NAMALWA (cell line): ENCODE measurements around the gene RAD9A.

Experiments
- DNase-seq: peaks from one replicate; pipeline ENCODE4 v3.0.0-alpha.2; 2015; ENCODE audit warnings: low spot score

Gene RAD9A

DNA sequence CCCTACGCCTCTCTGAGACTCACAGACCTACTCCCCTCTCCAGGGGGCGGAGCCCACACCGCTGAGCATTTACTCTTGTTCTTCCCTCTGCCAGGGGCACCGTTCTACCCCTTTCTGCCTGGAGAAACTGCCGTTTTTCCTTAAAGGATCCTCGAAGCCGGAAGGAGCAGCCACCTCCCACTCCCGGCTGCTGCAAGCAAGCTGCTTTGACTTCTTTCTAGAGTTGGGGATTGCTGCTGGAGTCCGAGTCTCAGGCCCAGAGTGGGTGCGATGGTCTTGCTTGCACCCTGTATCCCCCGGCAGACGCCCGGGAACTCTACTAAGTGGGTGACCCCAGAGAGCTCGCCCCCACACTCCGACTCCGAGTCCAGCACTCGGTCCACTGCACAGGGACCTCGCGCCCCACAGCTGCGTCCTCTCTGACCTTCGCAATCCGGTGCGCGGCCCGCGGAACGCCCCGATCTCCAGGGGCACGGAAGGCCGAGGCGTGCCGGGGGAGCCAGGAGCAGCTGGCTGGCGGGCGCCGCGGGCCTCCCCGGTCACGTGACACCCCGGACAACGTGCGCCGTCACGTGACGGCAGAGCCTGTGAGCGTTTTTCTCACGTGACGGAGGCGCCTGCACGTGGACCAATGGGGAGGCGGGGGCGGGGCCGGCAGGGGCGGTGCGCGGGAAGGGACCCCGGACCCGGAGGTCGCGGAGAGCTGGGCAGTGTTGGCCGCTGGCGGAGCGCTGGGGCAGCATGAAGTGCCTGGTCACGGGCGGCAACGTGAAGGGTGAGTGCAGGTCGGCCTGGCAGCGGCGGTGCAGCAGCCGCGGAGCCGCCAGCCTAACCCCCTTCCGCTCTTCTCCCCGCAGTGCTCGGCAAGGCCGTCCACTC is at the start of gene RAD9A:
Gene RAD9A (plus strand): TSS at position 683 of the 879 bp plus-strand sequence. CDS start 59 bp downstream, at position 742.
- DNase-seq = peak; percentile 97

DNA sequence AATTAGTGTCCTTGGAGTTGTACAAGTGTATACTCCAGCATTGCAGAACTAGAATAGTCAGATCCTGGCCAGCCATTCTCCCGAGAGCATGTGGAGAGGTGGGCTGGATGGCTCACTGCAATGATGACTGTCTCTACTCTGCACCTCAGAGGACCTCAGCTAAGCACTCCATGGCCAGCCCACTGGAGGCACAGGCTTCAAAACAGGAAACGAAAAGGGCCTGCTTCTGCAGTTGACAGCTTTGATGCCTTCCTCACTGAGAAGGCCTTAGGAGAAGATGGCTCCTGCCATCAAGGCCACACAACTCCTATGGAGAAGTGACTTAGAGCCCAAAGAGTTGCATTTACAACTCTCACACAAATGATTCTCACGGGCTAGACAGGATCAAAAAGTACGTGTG is 47.5 kb upstream of the RAD9A start:
- no peak for DNase-seq

DNA sequence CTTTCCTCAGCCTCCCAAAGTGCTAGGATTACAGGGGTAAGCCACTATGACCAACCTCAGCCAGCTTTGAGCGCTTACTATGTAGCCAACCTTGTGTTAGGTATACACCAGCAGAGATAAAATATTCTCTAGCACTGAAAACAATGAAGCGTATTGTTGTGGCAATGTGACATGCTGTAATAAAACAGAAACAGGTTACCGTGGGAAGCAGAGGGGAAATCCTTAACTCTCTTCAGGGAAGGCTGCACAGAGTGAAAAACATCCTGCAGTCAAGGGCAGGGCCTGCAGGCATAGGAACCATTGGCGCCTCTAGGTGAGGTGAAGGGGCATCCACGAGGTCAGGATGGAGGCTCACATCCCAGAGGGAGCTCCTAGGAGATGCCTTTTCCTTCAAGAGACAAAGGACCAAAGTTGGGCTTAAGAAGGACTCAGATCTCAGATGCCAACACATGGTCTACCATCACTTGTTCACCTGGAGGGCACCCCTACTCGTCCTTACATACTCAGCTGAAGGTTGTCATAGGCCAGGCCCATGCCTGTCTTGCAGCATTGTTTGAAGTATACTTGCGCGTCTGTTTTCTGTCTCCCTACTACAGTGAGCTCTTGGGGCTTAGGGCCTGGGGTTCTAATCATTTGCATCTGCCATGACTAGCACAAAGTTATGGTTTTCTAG is 46.4 kb upstream of the RAD9A start:
- no peak for DNase-seq

DNA sequence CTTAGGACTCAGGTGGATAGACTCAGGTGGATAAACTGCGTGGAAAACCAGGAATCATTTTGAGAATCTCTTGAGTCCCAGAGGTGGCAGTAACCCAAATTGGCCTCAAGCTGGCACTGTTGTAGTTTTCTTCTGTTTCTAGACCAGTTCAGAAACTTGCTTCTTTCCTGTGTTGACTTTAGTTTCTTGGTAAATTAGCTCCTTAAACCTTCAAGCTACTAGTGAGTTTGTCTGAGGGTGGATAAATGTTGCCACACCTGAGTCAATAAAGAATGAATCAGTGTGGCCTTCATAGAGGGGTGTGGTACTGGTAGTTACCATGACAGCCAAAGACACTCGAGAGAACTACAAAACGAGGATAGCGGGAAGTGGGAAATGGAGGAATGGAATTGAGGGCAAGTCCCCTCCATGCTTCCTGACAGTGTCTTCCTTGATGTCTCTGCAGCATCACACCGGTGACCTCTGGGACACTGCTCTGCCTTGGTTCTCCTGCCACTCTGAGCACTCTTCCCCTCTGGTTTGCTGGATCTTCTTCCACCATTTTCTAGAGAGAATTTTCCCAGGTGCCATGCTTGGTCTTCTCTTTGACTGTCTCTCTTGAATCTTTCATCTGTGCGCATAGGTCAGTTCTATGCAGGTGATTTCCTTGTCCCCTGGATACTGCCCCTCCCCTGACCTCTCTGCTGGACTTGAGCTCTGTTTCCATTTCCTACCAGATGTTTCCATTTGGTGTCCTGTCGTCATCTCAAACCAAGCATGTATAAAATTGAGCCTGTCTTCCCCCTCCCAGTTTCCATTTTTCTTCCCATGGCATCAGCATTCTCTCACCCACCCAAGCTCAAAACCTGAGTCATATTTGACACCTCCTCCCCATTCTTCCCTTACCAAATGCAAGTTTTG is 45.6 kb upstream of the RAD9A start:
- DNase-seq = peak; percentile 64

DNA sequence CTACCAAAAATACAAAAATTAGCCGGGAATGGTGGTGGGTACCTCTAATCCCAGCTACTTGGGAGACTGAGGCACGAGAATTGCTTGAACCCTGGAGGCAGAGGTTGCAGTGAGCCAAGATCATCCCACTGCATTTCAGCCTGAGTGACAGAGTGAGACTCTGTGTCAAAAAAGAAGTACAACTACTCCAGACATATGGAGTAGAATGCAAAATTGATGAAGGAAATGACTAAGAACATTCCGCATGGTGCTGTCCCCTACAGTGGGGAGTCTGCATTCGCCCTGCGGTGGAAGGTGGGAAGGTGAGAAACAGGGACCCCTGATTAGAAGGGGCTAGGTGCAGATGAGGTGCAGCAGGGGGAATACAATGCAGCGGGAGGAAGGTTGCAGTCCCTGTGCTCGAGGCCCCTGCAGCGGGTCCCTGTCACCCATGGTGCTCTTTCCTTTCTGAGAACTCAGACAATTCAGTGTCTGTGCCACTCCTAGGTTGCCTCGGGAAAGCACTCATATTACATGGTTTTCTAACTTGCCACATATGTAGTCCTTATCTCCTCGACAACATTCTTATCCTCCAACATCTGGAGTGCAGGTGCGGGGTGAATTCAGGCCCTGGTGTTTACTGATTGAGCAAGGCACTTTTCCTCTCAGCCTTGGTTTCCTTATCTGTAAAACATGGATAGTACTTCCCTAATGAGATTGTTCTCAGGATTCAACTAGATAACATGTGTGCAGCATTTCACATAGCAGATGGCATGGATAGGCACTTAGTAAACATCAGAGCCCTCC is 43.6 kb upstream of the RAD9A start:
- DNase-seq = no peak

DNA sequence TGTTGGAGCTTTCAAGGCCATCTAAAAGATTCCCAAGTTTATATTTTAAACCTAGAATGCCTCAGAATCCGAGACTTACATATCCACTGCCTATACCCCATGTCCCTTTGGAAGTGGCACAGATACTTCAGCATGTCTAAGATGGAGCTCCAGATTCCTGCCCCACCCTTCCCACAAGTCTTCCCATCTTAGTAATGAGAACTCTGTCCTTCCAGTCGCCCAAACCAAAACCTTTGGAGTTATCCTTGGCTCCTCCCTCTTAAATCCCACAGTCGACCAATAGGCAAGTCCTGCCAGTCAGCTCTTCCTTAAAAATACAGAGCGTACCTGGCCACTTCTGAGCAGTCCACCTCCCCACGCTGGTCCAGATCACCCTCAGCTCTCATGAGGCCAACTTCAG is 42.8 kb upstream of the RAD9A start:
- no peak for DNase-seq

DNA sequence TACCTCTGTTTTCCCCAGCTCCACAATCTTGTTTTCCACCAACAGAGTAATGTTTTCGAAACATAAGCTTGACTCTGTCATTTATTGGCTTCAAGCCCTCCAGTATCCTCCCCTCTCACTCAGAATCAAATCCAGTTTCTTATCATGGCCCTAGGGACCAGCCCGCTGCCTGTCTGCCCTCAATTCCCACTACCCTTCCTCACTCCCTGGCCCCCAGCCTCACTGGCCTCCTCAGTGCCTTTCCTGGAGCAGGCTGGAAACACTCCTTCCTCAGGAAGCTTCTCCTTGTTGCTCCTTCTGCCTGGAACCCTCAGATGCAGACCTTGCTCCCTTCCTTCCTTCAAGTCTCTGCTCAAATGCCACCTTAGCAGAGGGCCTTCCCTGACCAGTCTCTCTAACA is 42.3 kb upstream of the RAD9A start:
- no peak for DNase-seq

DNA sequence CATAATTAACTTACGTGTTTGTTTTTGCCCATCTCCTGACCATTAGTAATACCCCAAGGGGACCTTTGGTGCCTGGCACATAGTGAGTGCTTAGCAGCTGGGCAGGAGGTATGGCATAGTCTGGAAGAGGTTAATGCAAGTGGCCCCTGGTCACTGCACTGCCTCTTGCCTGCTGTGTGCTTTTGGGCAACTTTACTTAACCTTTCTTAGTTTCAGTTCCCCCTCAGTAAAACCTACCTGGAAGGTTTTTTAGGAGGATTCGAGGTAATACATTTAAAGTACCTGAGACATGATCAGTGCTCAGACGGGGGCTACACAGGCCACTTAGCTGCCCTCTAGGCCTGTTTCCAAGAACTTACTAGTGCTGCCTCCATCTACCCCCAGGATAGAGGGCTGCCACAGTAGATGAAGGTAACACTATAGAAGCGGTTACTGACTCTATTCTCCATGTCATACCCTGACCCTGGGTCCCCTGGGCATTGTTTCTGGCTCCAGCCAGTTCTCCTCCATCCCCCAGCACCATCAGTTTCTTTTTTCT is 41.8 kb upstream of the RAD9A start:
- no peak for DNase-seq

DNA sequence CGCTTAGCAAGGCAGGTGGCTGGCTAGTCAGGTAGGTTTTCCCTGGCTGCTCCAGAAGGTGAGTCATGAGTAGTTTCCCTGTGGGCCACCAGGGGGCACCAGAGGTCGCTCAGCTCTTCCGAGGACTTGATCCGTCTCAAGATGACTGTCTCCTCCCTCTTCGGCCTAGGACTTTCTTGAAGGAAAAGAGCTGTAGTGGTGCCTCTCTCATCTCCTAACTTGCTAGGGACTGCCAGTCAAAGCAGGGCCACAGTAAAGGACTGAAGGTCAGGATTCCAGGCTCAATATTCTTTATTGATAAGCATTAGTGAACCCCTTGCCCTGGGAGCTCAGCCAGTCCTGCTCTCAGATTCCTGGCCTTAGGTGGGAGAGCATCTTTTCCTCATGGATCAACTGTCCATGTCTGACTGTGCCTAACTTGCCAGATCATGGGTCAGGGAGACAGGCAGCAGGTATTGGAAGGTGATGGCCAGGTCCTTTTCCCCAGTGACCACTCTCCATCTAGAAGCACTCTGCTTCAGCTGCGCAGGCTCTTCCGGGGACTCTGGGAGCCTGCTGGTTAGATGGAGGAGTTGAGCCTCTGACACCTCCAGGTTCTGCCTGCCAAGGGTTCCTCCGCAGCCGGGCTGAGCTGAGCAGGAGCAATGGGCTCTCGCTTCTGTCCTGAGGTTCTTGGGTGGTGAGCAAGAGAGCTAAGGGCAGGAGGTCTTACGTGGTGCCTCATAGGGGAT is 40.3 kb upstream of the RAD9A start:
- peak; percentile 83 for DNase-seq

DNA sequence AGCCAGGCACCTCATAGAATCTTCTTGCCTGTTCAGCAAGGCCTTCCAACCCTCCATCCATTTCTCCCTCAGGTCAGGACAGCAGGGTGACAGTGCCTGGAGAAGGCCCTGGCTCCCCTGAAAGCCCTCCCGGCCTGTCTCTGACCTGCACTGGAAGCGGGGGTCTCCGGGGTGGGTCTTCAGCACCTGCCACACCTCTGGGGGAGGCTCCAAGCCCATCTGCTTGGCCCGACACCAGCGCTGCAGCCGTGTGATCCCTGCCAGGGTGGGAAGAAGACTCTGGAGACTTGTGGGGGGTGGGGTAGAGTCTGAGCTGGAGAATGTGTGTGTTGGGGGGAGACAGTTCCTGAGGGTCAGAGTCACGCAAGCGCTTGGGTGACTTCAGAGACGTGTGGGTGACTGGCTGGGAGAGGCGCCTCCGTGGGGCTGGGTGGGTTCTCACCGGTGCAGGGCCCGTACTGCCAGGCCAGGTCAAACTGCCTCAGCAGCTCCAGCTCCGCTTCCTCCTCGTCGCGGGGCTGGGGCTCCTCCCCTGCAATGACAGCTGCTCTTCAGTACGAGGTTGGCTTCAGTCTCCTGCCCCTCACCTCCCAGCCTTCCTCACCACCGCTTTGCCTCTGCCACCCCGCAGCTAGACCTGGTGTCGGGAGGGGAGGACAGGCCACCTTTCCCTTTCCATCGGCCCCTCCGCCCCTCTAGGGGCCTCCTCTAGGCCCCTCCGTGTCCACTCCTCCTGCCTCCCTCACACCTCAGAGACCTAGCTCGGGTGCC is 39.1 kb upstream of the RAD9A start:
- peak; percentile 92 for DNase-seq

DNA sequence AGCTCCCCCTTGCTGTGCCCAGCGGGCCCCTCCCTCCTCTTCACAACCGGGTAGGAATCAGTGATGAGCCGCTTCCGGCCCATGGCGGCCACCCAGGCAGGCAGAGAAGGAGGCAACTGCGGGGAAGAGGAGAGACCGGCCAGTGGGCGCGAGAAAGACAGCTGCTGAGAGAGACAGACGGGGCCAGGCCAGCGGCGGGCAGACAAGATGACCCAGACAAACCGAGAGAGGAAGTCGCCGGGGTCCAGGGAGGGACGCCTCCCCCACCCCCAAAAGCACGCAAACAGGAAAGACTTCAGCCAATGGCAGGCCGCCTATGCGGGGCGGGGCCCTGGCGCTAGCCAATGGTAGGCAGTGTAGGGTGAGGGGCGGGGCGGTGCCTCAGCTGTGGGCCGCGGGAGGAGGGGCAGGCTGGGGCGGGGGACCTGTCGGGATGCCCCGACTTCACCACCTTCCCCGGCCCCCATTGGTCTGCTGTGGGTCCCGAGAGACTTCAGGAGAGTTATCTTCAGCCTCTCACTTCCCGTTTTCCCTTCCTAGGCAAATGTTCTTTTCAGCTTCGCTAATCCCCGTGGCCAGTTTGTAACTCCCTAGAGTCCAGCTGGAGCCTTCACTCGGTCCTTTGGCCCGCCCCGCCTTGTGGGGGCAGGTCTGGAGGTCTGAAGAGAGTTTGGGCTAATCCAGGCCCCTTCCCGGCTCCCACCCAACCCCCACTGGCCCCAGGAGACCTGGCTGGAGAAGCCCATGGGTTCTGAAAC is 38.3 kb upstream of the RAD9A start, which contains the start of gene POLD4:
Gene POLD4 (minus strand): TSS at position 230 of the 758 bp plus-strand sequence. CDS start 147 bp downstream, at position 83.
- peak; percentile 96 for DNase-seq

DNA sequence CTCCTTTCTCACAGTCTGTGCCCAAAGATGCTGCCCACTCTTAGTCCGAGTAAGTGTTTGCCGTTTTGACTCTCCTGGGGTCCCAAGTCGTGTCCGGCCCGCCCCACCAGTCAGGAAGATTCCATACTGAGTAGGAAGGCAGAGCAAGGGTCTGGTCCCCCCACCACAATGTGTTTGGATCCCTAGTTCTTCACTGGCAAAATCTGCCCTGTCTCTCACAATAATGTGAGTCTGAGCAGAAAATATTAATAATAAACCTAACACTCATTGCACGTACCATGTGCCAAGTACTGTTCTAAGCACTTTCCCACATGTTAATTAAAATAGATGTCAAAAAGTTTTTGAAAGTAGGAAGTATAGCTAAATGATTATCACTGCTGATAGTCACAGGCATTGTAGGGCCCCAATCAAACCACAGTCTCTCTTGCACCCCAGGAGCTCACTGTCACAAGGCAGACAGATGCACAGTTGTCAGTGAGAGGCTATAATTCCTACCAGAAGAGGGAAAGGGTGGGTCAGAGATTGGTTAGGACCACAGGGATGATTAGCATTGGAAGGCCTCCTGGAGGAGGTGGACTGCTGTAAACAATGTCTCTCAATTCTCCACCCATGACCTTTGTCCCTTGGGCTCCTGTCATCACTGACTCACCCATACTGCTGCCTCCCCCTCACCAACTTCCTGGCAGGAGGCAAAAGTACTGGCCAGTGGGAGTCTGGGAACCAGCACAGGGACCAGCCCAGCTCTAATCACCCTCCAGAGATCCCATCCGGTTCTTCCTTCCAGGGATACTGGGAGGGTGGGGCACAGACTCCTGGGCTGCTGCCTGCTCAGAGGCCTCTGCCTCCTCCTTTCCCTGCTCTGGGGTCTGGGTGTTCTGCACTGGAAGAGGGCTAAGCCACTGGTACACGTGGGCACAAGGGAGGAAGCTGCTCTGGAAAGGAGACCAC is 37.4 kb upstream of the RAD9A start:
- peak; percentile 63 for DNase-seq

DNA sequence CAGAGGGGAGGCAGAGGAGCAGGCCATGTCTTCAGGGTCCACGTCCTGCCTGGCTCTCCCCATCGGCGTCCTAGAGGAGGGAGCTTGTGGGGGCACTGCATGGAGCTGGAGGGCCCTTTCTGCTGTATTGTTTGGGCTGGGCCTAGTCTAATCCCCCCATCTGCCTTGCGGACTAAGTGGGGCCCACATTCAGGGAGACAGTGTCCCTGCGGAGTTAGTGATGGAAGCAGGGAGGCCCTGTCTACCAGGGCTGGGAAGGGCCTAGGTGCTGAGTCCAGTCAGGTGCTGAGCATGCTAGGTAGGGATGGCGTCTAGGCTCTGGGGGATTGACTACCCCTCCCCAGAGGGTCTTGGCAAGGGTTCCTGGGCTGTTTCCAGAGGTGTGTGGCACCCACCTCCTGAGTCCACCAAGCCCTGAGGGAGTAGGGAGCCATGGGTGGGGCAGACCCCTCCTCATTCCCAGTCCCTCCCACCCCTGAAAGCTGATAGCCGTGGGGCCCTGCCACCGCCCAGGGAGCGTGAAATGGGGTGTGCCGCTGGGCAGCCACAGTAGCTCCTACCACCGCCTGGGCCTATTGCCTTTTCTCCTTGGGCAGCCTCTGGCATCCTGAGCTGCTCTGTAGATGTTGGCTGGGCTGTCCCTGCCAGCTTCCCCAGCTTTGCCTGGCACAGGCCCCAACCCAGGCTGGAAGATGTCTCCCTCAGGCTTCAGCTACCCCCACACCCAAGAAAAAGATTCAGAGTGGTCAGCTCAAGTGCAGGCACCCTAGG is 36.6 kb upstream of the RAD9A start:
- DNase-seq = no peak

DNA sequence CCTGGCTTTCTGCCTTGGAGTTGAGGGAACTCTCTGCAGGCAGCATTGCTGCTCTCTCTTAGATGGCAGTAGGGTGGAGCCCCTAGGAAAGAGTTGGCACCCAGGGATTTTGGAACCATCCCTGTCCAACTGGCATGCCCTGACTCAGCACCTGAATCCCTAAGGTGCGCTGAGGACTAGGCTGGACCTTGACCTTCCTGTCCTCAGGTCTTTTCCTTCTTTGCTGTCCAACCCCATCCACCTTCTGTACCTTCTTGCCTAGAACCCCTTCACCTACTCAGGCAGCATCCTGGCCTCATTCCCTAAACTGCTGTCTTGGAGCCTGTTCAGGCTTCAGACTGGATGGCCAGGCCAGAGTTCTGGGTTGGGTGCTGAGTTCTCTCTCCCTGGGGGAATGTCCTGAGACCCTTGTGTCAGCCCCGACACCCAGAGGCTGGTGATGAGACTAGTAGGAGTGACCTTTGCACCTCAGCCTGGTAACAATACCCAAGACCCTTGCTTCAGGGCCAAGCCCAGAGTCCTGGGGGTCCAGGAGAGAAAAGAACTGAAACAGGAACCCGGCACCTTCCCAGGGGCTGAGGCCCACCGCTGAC is 35.9 kb upstream of the RAD9A start:
- no peak for DNase-seq

DNA sequence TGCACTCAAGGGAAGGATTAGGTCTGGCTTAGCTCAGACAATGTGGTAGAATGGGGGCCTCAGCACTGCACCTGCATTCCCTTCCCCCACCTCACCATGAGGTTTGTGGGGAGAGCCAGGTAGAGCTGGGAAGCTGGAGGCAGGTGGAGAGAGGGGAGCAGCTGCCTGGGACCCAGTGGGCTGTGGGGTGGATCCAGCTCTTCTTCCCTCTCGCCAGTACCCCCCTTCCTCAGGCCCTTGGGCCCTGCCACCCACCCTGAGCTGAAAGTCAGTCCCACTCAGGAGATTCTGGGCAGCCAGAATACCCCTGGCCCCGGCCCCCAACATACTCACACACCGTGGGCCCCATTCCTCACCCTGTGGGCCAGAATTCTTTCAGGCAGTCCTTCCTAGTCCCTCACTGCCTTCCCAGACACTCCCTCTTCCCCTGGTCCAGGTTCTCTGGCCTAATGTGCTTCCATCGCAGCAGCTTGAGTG is 35.4 kb upstream of the RAD9A start:
- DNase-seq = no peak

DNA sequence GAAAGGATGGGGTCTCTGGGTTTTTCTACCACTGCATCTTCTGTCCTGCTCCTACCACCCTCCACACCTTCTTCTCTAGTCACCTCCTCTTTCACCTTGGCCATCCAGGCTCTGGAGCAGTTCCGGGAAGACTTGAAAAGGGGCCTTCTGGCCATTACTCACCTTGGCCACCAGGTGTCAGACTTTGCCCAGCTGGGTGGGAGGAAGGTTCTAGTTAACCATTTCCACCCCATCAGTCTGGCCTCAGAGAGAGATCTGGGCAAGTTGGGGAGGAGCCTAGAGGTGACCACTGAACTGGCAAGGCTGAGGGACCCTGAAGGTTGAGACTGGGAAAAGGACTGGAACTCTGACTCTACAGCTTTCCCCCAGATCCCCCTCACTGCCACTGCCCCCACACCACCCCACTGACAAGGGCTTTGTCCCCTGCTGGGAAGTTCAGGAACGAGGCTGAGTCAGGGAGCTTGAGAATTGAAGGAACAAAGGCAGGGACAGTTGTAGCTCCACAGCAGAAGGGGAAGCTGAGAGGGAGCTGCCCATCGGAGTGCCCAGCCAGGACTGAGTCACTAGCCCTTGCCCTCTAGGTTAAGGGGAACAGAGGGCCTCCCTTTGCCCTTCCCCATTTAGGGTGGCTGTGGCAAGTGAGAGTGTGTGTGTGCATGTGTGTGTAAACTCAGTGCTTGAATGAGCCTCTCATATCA is 34.8 kb upstream of the RAD9A start:
- DNase-seq = peak; percentile 81
